H9 (cell line): Measurements from ENCODE around the gene STX2. TPM values are rescaled to one million over a fixed set of nuclear protein-coding genes. Genes with fewer than 3 reads are reported as not detected.

Experiments
- DNase-seq: peaks from one replicate; pipeline ENCODE4 v3.0.0-alpha.2; 2017
- H2AFZ ChIP-seq: one replicate; pipeline ENCODE4 v1.6.1; 2013; ENCODE audit warnings: mild to moderate bottlenecking, low read length, control low read depth, moderate library complexity
- H2AK5ac ChIP-seq: 2 replicates; pipeline ENCODE4 v1.6.1; 2013; ENCODE audit warnings: low read length, control low read depth, mixed read lengths; ENCODE audit not compliant: insufficient read length
- H2BK120ac ChIP-seq: one replicate; pipeline ENCODE4 v1.6.1; 2013; ENCODE audit warnings: low read depth, mild to moderate bottlenecking, low read length, control low read depth, inconsistent platforms; ENCODE audit not compliant: poor library complexity, severe bottlenecking
- H2BK12ac ChIP-seq: 2 replicates; pipeline ENCODE4 v1.6.1; 2013; ENCODE audit warnings: low read length, control low read depth, mixed read lengths, low read depth; ENCODE audit not compliant: insufficient read length
- H2BK15ac ChIP-seq: 2 replicates; pipeline ENCODE4 v1.6.1; 2013; ENCODE audit warnings: low read depth, low read length, control low read depth
- H2BK20ac ChIP-seq: one replicate; pipeline ENCODE4 v1.6.1; 2013; ENCODE audit warnings: low read depth, mild to moderate bottlenecking, low read length, control low read depth, inconsistent platforms; ENCODE audit not compliant: poor library complexity, severe bottlenecking
- H2BK5ac ChIP-seq: 2 replicates; pipeline ENCODE4 v1.6.1; 2013; ENCODE audit warnings: low read length, control low read depth, mixed read lengths; ENCODE audit not compliant: insufficient read length
- H3K14ac ChIP-seq: 2 replicates; pipeline ENCODE4 v1.6.1; 2013; ENCODE audit warnings: low read length, control low read depth; ENCODE audit not compliant: insufficient read depth
- H3K18ac ChIP-seq: 2 replicates; pipeline ENCODE4 v1.6.1; 2013; ENCODE audit warnings: low read depth, mild to moderate bottlenecking, mixed read lengths, low read length, control low read depth; ENCODE audit not compliant: insufficient read length
- H3K23ac ChIP-seq: 2 replicates; pipeline ENCODE4 v1.6.1; 2013; ENCODE audit warnings: low read length, control low read depth, mixed read lengths, low read depth; ENCODE audit not compliant: insufficient read length
- H3K23me2 ChIP-seq: 2 replicates; pipeline ENCODE4 v1.6.1; 2013; ENCODE audit warnings: low read depth, mild to moderate bottlenecking, mixed read lengths, low read length, control low read depth; ENCODE audit not compliant: insufficient read length, poor library complexity, severe bottlenecking
- H3K27ac ChIP-seq: 2 replicates; pipeline ENCODE4 v1.5.1; 2013; ENCODE audit warnings: low read length, control low read depth, mixed read lengths, low read depth; ENCODE audit not compliant: insufficient read length
- H3K27me3 ChIP-seq: 2 replicates; pipeline ENCODE4 v1.6.1; 2013; ENCODE audit warnings: low read length, control low read depth, inconsistent platforms; ENCODE audit not compliant: insufficient read depth
- H3K4ac ChIP-seq: 2 replicates; pipeline ENCODE4 v1.6.1; 2013; ENCODE audit warnings: low read depth, mild to moderate bottlenecking, control low read depth, inconsistent platforms, low read length, moderate library complexity
- H3K4me1 ChIP-seq: 2 replicates; pipeline ENCODE4 v1.6.1; 2013; ENCODE audit warnings: low read length, control low read depth, inconsistent platforms; ENCODE audit not compliant: insufficient read depth
- H3K4me2 ChIP-seq: 2 replicates; pipeline ENCODE4 v1.6.1; 2013; ENCODE audit warnings: low read length, control low read depth, mixed read lengths; ENCODE audit not compliant: insufficient read length, insufficient read depth
- H3K56ac ChIP-seq: 2 replicates; pipeline ENCODE4 v1.6.1; 2013; ENCODE audit warnings: low read depth, mild to moderate bottlenecking, mixed read lengths, low read length, control low read depth; ENCODE audit not compliant: insufficient read length
- H3K79me1 ChIP-seq: 2 replicates; pipeline ENCODE4 v1.6.1; 2013; ENCODE audit warnings: low read depth, mild to moderate bottlenecking, moderate library complexity, low read length, control low read depth, inconsistent platforms; ENCODE audit not compliant: insufficient read depth, poor library complexity, severe bottlenecking
- H3K79me2 ChIP-seq: 2 replicates; pipeline ENCODE4 v1.6.1; 2013; ENCODE audit warnings: low read length, control low read depth, inconsistent platforms; ENCODE audit not compliant: insufficient read depth
- H3K9ac ChIP-seq: 2 replicates; pipeline ENCODE4 v1.6.1; 2013; ENCODE audit warnings: low read length, control low read depth, mixed read lengths; ENCODE audit not compliant: insufficient read length; ENCODE audit errors: extremely low read depth
- H3K9me3 ChIP-seq: one replicate; pipeline ENCODE4 v1.6.1; 2013; ENCODE audit warnings: low read depth, low read length, inconsistent platforms; ENCODE audit not compliant: control insufficient read depth
- H3T11ph ChIP-seq: one replicate; pipeline ENCODE4 v1.6.1; 2013; ENCODE audit warnings: mild to moderate bottlenecking, low read length, control low read depth, inconsistent platforms
- H4K20me1 ChIP-seq: one replicate; pipeline ENCODE4 v1.6.1; 2013; ENCODE audit not compliant: control insufficient read depth, insufficient read length, insufficient read depth
- H4K5ac ChIP-seq: 2 replicates; pipeline ENCODE4 v1.6.1; 2013; ENCODE audit warnings: low read depth, mild to moderate bottlenecking, mixed read lengths, low read length, control low read depth; ENCODE audit not compliant: insufficient read length
- H4K8ac ChIP-seq: replicated peaks from 2 replicates; pipeline ENCODE4 v1.6.1; 2013; ENCODE audit warnings: low read length, control low read depth, mixed read lengths, low read depth; ENCODE audit not compliant: insufficient read length
- H4K91ac ChIP-seq: 2 replicates; pipeline ENCODE4 v1.6.1; 2013; ENCODE audit warnings: low read depth, mild to moderate bottlenecking, moderate library complexity, mixed read lengths, low read length, control low read depth; ENCODE audit not compliant: insufficient read length
- H3K27ac Mint-ChIP-seq, 3 experiments: 2 replicates in 2 of 3; 3 replicates in 1 of 3; pipeline ENCODE4 v1.8.0; 2020 to 2021; ENCODE audit warnings: mixed read lengths in 3 of 3, mild to moderate bottlenecking in 1 of 3, moderate library complexity in 1 of 3
- H3K27me3 Mint-ChIP-seq: 2 replicates; pipeline ENCODE4 v1.8.0; 2021; ENCODE audit warnings: low read depth, mild to moderate bottlenecking, moderate library complexity, mixed read lengths
- H3K36me3 Mint-ChIP-seq, 3 experiments: 2 replicates in 2 of 3; 3 replicates in 1 of 3; pipeline ENCODE4 v1.8.0; 2020 to 2021; ENCODE audit warnings: low read depth in 3 of 3, mixed read lengths in 3 of 3; ENCODE audit not compliant: insufficient read depth in 1 of 3
- H3K4me1 Mint-ChIP-seq, 2 experiments: 2 replicates each; pipeline ENCODE4 v1.8.0; 2020; ENCODE audit warnings: mixed read lengths in 2 of 2
- H3K4me3 Mint-ChIP-seq, 2 experiments: 2 replicates in 1 of 2; 3 replicates in 1 of 2; pipeline ENCODE4 v1.8.0; 2020 to 2021; ENCODE audit warnings: mild to moderate bottlenecking in 2 of 2, mixed read lengths in 2 of 2, moderate library complexity in 1 of 2
- H3K9me3 Mint-ChIP-seq, 2 experiments: 2 replicates in 1 of 2; 3 replicates in 1 of 2; pipeline ENCODE4 v1.8.0; 2020; ENCODE audit warnings: mild to moderate bottlenecking in 2 of 2, mixed read lengths in 2 of 2, moderate library complexity in 1 of 2
- WGBS: extraction: QIAGEN DNeasy Blood & Tissue Kit; methylation state at CpG from one replicate; pipeline ENCODE4 v1.1.7; 2013; ENCODE audit warnings: missing lambda C conversion rate, low lambda C conversion rate, mixed read lengths; ENCODE audit not compliant: insufficient read length; ENCODE audit errors: extremely low coverage; 5-methylcytosine and 5-hydroxymethylcytosine counted together
- total RNA-seq: library from RNA; stranded (reverse); gene quantifications from 2 replicates; pipeline ENCODE4 v1.2.1, GENCODE V29; 2021
- TF ChIP-seq, protein P1 (sequence below): fragments of 200-600 bp; sonication (generic); conservative IDR thresholded peaks from 3 replicates; pipeline ENCODE4 v1.8.0; 2021; ENCODE audit warnings: antibody characterized with exemption, mild to moderate bottlenecking

STX2 gene
- total RNA-seq, 1 experiment from 2014 or later: 19.4 TPM

DNA sequence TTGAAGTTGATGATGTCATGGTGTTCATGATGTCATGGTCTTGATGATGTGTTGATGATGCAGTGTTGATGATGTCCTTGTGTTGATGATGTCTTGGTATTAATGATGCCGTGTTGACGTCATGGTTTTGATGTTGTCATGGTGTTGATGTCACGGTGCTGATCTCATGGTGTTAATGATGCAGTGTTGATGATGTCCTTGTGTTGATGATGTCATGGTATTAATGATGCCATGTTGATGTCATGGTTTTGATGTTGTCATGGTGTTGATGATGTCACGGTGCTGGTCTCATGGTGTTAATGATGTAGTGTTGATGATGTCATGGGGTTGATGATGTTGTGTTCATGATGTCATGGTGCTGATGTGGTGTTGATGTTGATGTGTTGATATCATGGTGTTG is 75.0 kb downstream of the STX2 start:
- H3K4ac ChIP-seq: no peak overlapping the region
- H3K27ac ChIP-seq: no peak overlapping the region
- no peak overlapping the region for H3K27ac Mint-ChIP-seq
- H4K8ac ChIP-seq: no peak overlapping the region
- H3K4me1 ChIP-seq: no peaks in the 10 kb centered on the region
- H2BK5ac ChIP-seq: no peak overlapping the region
- H3K23ac ChIP-seq: no peak overlapping the region
- H3K79me2 ChIP-seq: no peaks in the 10 kb centered on the region
- TF ChIP-seq, protein P1, sequence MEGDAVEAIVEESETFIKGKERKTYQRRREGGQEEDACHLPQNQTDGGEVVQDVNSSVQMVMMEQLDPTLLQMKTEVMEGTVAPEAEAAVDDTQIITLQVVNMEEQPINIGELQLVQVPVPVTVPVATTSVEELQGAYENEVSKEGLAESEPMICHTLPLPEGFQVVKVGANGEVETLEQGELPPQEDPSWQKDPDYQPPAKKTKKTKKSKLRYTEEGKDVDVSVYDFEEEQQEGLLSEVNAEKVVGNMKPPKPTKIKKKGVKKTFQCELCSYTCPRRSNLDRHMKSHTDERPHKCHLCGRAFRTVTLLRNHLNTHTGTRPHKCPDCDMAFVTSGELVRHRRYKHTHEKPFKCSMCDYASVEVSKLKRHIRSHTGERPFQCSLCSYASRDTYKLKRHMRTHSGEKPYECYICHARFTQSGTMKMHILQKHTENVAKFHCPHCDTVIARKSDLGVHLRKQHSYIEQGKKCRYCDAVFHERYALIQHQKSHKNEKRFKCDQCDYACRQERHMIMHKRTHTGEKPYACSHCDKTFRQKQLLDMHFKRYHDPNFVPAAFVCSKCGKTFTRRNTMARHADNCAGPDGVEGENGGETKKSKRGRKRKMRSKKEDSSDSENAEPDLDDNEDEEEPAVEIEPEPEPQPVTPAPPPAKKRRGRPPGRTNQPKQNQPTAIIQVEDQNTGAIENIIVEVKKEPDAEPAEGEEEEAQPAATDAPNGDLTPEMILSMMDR: no peak
- H3K14ac ChIP-seq: no peak overlapping the region
- no peak overlapping the region for H2BK20ac ChIP-seq
- H3K56ac ChIP-seq: no peak overlapping the region
- peaks cover 16% of the 10 kb centered on the region for H3K9me3 ChIP-seq
- H3K4me1 Mint-ChIP-seq: no peaks in the 10 kb centered on the region
- no peak overlapping the region for H4K5ac ChIP-seq
- no peak overlapping the region for H3K4me3 Mint-ChIP-seq
- no peaks in the 10 kb centered on the region for H3K79me1 ChIP-seq
- H3K36me3 Mint-ChIP-seq: no peaks in the 10 kb centered on the region
- WGBS: no CpG with 5 or more reads among the region's 4 CpGs
- H2BK15ac ChIP-seq: no peak overlapping the region
- no peak overlapping the region for H4K91ac ChIP-seq
- no peak overlapping the region for H3T11ph ChIP-seq
- no peaks in the 10 kb centered on the region for H3K23me2 ChIP-seq
- H2BK12ac ChIP-seq: no peak overlapping the region
- DNase-seq: no peak
- no peaks in the 10 kb centered on the region for H3K9me3 Mint-ChIP-seq
- no peaks in the 10 kb centered on the region for H4K20me1 ChIP-seq
- H3K4me2 ChIP-seq: no peak overlapping the region
- H2AK5ac ChIP-seq: no peak overlapping the region
- H3K18ac ChIP-seq: no peak overlapping the region
- H3K27me3 ChIP-seq: no peaks in the 10 kb centered on the region
- H2BK120ac ChIP-seq: no peak overlapping the region
- H3K9ac ChIP-seq: no peak overlapping the region
- H3K27me3 Mint-ChIP-seq: peaks cover 22% of the 10 kb centered on the region
- H2AFZ ChIP-seq: no peak overlapping the region
